Loucy (cell line): ENCODE measurements around the gene KIF16B.

Source experiments
- EZH2phosphoT487 ChIP-seq: fragments of 200-600 bp; IDR thresholded peaks from 2 replicates; pipeline ENCODE4 v1.6.1; 2018; ENCODE audit warnings: antibody characterized with exemption, mild to moderate bottlenecking, moderate library complexity, borderline replicate concordance
- TF ChIP-seq, protein P1 (sequence below): fragments of 200-600 bp; sonication (generic); conservative IDR thresholded peaks from 2 replicates; pipeline ENCODE4 v1.5.1; 2014; ENCODE audit warnings: mild to moderate bottlenecking, antibody characterized with exemption, low read length

GRCh38 chr20:16606468-16607070, 33.3 kb upstream of the KIF16B start:
- TF ChIP-seq, protein P1, sequence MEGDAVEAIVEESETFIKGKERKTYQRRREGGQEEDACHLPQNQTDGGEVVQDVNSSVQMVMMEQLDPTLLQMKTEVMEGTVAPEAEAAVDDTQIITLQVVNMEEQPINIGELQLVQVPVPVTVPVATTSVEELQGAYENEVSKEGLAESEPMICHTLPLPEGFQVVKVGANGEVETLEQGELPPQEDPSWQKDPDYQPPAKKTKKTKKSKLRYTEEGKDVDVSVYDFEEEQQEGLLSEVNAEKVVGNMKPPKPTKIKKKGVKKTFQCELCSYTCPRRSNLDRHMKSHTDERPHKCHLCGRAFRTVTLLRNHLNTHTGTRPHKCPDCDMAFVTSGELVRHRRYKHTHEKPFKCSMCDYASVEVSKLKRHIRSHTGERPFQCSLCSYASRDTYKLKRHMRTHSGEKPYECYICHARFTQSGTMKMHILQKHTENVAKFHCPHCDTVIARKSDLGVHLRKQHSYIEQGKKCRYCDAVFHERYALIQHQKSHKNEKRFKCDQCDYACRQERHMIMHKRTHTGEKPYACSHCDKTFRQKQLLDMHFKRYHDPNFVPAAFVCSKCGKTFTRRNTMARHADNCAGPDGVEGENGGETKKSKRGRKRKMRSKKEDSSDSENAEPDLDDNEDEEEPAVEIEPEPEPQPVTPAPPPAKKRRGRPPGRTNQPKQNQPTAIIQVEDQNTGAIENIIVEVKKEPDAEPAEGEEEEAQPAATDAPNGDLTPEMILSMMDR = no peak
- TF ChIP-seq EZH2phosphoT487 = no peak
